ENCODE measurements around the gene ZNF222. TPM values are rescaled to one million over a fixed set of nuclear protein-coding genes. Genes with fewer than 3 reads are reported as not detected.

Gene ZNF222
- 1 to 10 TPM in 3 of 4 donors, under 1 TPM in 1; 0.56 to 1.6 (median 1.1) TPM for total RNA-seq

- Histone ChIP-seq H3K27ac (peak within 1 kb of the TSS; percentile 58 to 71 (median 63)), H3K27me3 (no peaks in the 10 kb centered on the region), H3K4me3 (peak within 1 kb of the TSS; percentile 62 to 86 (median 78)), H3K9me3 (peaks cover 0 to 21% (median 2%) of the 10 kb centered on the region in 3 donors), H3K36me3 (peaks cover 10 to 42% of the 10 kb centered on the region in 2 donors), H3K4me1 (no peaks in the 10 kb centered on the region)
- ATAC-seq (peak; percentile 91 to 96), DNase-seq (peak; percentile 63 to 67)
- intact Hi-C loops (cut with DNase I; ENCODE audit: low total_unique reads): loop anchor here (1.0 kb wide), 3 partner anchors 23 to 41 kb away; partner anchors contain the start of genes ZNF155 and ZNF230
- TF ChIP-seq, protein P1, sequence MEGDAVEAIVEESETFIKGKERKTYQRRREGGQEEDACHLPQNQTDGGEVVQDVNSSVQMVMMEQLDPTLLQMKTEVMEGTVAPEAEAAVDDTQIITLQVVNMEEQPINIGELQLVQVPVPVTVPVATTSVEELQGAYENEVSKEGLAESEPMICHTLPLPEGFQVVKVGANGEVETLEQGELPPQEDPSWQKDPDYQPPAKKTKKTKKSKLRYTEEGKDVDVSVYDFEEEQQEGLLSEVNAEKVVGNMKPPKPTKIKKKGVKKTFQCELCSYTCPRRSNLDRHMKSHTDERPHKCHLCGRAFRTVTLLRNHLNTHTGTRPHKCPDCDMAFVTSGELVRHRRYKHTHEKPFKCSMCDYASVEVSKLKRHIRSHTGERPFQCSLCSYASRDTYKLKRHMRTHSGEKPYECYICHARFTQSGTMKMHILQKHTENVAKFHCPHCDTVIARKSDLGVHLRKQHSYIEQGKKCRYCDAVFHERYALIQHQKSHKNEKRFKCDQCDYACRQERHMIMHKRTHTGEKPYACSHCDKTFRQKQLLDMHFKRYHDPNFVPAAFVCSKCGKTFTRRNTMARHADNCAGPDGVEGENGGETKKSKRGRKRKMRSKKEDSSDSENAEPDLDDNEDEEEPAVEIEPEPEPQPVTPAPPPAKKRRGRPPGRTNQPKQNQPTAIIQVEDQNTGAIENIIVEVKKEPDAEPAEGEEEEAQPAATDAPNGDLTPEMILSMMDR (IDR thresholded peaks at IDR 0.05 in 4 of 5, conservative IDR thresholded peaks at IDR 0.05 in 1 of 5): no peak
- no peak for TF ChIP-seq POLR2A (IDR thresholded peaks at IDR 0.05)
- in situ Hi-C loops (cut with MboI; ENCODE audit: low sequenced_read_pairs in 4 of 4): no loop called here
Measured at GRCh38 chr19:44025217-44025936, at the start of gene ZNF222. Gene ZNF222 (plus strand): TSS chr19:44025379. CDS start chr19:44025437, 58 bp downstream.

DNA sequence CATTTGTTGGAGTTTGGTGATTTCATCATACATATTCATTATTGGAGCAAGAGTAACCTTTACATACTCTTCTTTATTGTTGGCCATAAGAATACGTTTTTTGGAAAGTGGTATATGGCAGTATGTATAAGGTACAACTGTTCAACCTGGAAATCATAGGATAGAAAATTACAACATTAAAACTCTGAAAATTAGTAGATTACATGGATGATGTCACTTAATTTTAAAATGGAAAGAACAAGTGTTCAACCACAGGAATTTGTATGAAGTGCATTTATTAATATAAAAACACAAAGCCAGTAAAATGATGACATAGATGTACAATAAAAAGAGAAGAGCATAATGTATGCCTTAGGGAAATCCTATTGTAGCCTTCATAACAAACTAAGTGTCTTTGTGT lies 48.4 kb upstream of the ZNF222 start:
- DNase-seq (no peak), ATAC-seq (no peak)
- Histone ChIP-seq H3K36me3 (peaks cover 0 to 3% of the 10 kb centered on the region in 2 donors), H3K9me3 (peaks cover 0 to 47% (median 8%) of the 10 kb centered on the region in 3 donors), H3K4me1 (no peaks in the 10 kb centered on the region), H3K27ac (no peak overlapping the region), H3K4me3 (no peak overlapping the region), H3K27me3 (no peaks in the 10 kb centered on the region)
- intact Hi-C loops (cut with DNase I; ENCODE audit: low total_unique reads): no loop called here
- in situ Hi-C loops (cut with MboI; ENCODE audit: low sequenced_read_pairs in 4 of 4): no loop called here
- TF ChIP-seq, protein P1 (IDR thresholded peaks at IDR 0.05 in 4 of 5, conservative IDR thresholded peaks at IDR 0.05 in 1 of 5): no peak
- TF ChIP-seq POLR2A (IDR thresholded peaks at IDR 0.05): no peak

GRCh38 chr19:43983544-43983911 lies 41.7 kb upstream of the ZNF222 start:
- Histone ChIP-seq H3K27me3 (no peaks in the 10 kb centered on the region), H3K4me3 (peak overlapping the region; percentile 63 to 85 (median 76)), H3K9me3 (peaks cover 0 to 23% (median 0%) of the 10 kb centered on the region in 3 donors), H3K36me3 (peaks cover 0 to 23% of the 10 kb centered on the region in 2 donors), H3K4me1 (peaks cover 0 to 5% of the 10 kb centered on the region in 2 donors), H3K27ac (peak overlapping the region; percentile 77 to 83 (median 80))
- no peak for DNase-seq
- ATAC-seq: no peak
- intact Hi-C loops (cut with DNase I; ENCODE audit: low total_unique reads): loop anchor here (5.0 kb wide), 2 partner anchors 69 to 224 kb away; partner anchors contain the start of gene ZNF223
- no peak for TF ChIP-seq POLR2A (IDR thresholded peaks at IDR 0.05)
- TF ChIP-seq, protein P1 (IDR thresholded peaks at IDR 0.05 in 4 of 5, conservative IDR thresholded peaks at IDR 0.05 in 1 of 5): no peak
- in situ Hi-C loops (cut with MboI; ENCODE audit: low sequenced_read_pairs in 4 of 4): no loop called here

DNA sequence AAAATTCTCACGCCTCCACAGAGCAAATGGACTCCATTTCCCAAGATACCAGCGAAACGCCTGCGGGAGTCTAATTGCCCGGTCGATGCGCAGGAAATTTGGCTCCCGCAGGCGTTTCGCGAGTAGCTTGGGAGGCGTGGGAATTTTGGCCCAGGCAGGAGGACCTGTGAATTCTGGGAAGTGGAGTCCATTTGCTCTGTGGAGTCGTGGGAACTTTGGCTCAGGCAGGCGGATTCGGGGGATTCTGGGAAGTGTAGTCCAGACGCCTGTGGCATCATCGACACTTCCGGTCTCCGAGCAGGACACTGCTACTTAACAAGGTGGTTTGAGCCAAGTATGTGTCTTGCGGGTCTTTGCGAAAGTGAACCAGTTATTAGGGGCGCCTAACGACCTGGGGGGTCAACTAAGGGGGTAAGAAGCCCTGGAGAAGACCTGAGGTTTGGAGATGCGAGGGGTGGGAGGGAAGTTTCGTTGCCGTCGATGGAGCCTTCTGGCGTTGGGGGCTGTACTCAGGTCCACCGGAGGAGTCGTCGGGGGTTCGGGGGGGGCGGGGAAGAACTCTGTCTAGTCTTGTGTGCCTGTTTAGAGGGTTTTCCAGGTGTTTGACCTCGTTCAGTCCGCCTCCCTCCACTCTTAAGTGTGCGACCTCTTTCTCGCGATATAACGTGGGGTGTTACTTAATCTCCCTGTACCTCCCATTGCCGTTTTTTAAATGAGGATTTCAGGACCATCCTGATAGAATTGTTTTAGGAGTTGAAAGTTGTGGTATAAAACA lies 41.1 kb upstream of the ZNF222 start, which contains the start of gene ZNF155:
Gene ZNF155 (plus strand): TSS at position 277 of the 775 bp plus-strand sequence. CDS start 4,356 bp downstream, outside the sequence.
- peaks cover 0 to 5% of the 10 kb centered on the region in 2 donors for H3K4me1 ChIP-seq
- H3K4me3 ChIP-seq: peak within 1 kb of the TSS; percentile 63 to 85 (median 76)
- H3K36me3 ChIP-seq: peaks cover 0 to 29% of the 10 kb centered on the region in 2 donors
- DNase-seq (peak; percentile 90 to 94), ATAC-seq (peak; percentile 100)
- H3K27ac ChIP-seq: peak within 1 kb of the TSS; percentile 77 to 83 (median 80)
- no peaks in the 10 kb centered on the region for H3K27me3 ChIP-seq
- intact Hi-C loops (cut with DNase I; ENCODE audit: low total_unique reads): loop anchor here (1.0 to 5.0 kb wide), 10 partner anchors 18 to 372 kb away; partner anchors contain the start of genes ZNF112, ZNF221, ZNF222 and ZNF223
- H3K9me3 ChIP-seq: peaks cover 0 to 21% (median 0%) of the 10 kb centered on the region in 3 donors
- in situ Hi-C loops (cut with MboI; ENCODE audit: low sequenced_read_pairs in 4 of 4): no loop called here
- TF ChIP-seq POLR2A (IDR thresholded peaks at IDR 0.05): no peak
- TF ChIP-seq, protein P1 (IDR thresholded peaks at IDR 0.05 in 4 of 5, conservative IDR thresholded peaks at IDR 0.05 in 1 of 5): no peak

Data from gastrocnemius medialis (tissue), 4 donors.